HAP-1 (cell line): ENCODE data around the gene TMEM132C.

ENCODE experiments used
- DNase-seq, 2 experiments: peaks; one replicate each; pipeline ENCODE4 v3.0.0-alpha.2; 2016 to 2020; ENCODE audit warnings: low spot score in 2 of 2
- H3K27me3 ChIP-seq: fragments of 250-450 bp; sonication (Bioruptor Pico); 2 replicates; pipeline ENCODE4 v1.5.1; 2020; ENCODE audit warnings: low read depth, mild to moderate bottlenecking, moderate library complexity
- H3K36me3 ChIP-seq: fragments of 250-450 bp; sonication (Bioruptor Pico); replicated peaks from 2 replicates; pipeline ENCODE4 v1.5.1; 2020; ENCODE audit warnings: mild to moderate bottlenecking
- H3K4me1 ChIP-seq: fragments of 250-450 bp; sonication (Bioruptor Pico); 2 replicates; pipeline ENCODE4 v1.5.1; 2020; ENCODE audit warnings: mild to moderate bottlenecking
- H3K4me3 ChIP-seq: fragments of 250-450 bp; sonication (Bioruptor Pico); 2 replicates; pipeline ENCODE4 v1.5.1; 2020; ENCODE audit warnings: mild to moderate bottlenecking, moderate library complexity
- H3K9me3 ChIP-seq: fragments of 250-450 bp; sonication (Bioruptor Pico); 2 replicates; pipeline ENCODE4 v1.5.1; 2020; ENCODE audit warnings: mild to moderate bottlenecking, moderate library complexity
- in situ Hi-C: fragments of 300-500 bp; cut with MboI; formaldehyde crosslinking; loops from 3 replicates; pipeline ENCODE4 v1.14.3; 2020; ENCODE audit warnings: low sequenced_read_pairs, inconsistent platforms, mixed read lengths

Gene TMEM132C

GRCh38 chr12:128266086-128266485, 884 bp upstream of the TMEM132C start:
- no peaks in the 10 kb centered on the region for H3K36me3 ChIP-seq
- no peak for DNase-seq
- H3K4me3 ChIP-seq = no peak overlapping the region
- H3K9me3 ChIP-seq = no peaks in the 10 kb centered on the region
- H3K27me3 ChIP-seq = no peaks in the 10 kb centered on the region
- in situ Hi-C loops = no loop called here
- H3K4me1 ChIP-seq = no peaks in the 10 kb centered on the region

- no peaks in the 10 kb centered on the region for H3K4me1 ChIP-seq
- no peak overlapping the region for H3K4me3 ChIP-seq
- no peaks in the 10 kb centered on the region for H3K36me3 ChIP-seq
- H3K9me3 ChIP-seq = no peaks in the 10 kb centered on the region
- no peaks in the 10 kb centered on the region for H3K27me3 ChIP-seq
- in situ Hi-C loops = no loop called here
- DNase-seq = no peak
Measured at GRCh38 chr12:128266541-128267130, 334 bp upstream of the TMEM132C start.

GRCh38 chr12:128267651-128268378, 845 bp downstream of the TMEM132C start:
- no peak for DNase-seq
- in situ Hi-C loops = no loop called here
- no peak overlapping the region for H3K4me3 ChIP-seq
- no peaks in the 10 kb centered on the region for H3K4me1 ChIP-seq
- H3K36me3 ChIP-seq = no peaks in the 10 kb centered on the region
- H3K9me3 ChIP-seq = no peaks in the 10 kb centered on the region; the same call in 1 of the 2 replicates
- H3K27me3 ChIP-seq = no peaks in the 10 kb centered on the region

GRCh38 chr12:128268379-128268995, 1.5 kb downstream of the TMEM132C start:
- Histone ChIP-seq H3K9me3 (no peaks in the 10 kb centered on the region; the same call in 1 of the 2 replicates), H3K4me3 (no peak overlapping the region), H3K4me1 (no peaks in the 10 kb centered on the region), H3K27me3 (no peaks in the 10 kb centered on the region), H3K36me3 (no peaks in the 10 kb centered on the region)
- no peak for DNase-seq
- in situ Hi-C loops = no loop called here

- in situ Hi-C loops = no loop called here
- H3K9me3 ChIP-seq = no peaks in the 10 kb centered on the region; the same call in 1 of the 2 replicates
- no peaks in the 10 kb centered on the region for H3K4me1 ChIP-seq
- H3K27me3 ChIP-seq = no peaks in the 10 kb centered on the region
- H3K36me3 ChIP-seq = no peaks in the 10 kb centered on the region
- no peak for DNase-seq
- no peak overlapping the region for H3K4me3 ChIP-seq
Measured at GRCh38 chr12:128269181-128269591, 2.2 kb downstream of the TMEM132C start.

GRCh38 chr12:128276471-128276870, 9.5 kb downstream of the TMEM132C start:
- Histone ChIP-seq H3K9me3 (no peaks in the 10 kb centered on the region; the same call in 1 of the 2 replicates), H3K4me3 (no peak overlapping the region), H3K36me3 (no peaks in the 10 kb centered on the region), H3K27me3 (no peaks in the 10 kb centered on the region), H3K4me1 (no peaks in the 10 kb centered on the region)
- in situ Hi-C loops = no loop called here
- DNase-seq = no peak

GRCh38 chr12:128286970-128287369, 20.0 kb downstream of the TMEM132C start:
- H3K9me3 ChIP-seq = no peaks in the 10 kb centered on the region
- H3K27me3 ChIP-seq = no peaks in the 10 kb centered on the region
- no peaks in the 10 kb centered on the region for H3K36me3 ChIP-seq
- H3K4me3 ChIP-seq = no peak overlapping the region
- H3K4me1 ChIP-seq = no peaks in the 10 kb centered on the region
- DNase-seq = no peak
- in situ Hi-C loops = no loop called here

- H3K4me3 ChIP-seq = no peak overlapping the region
- no peaks in the 10 kb centered on the region for H3K9me3 ChIP-seq
- DNase-seq = no peak
- no peaks in the 10 kb centered on the region for H3K36me3 ChIP-seq
- no peaks in the 10 kb centered on the region for H3K27me3 ChIP-seq
- in situ Hi-C loops = no loop called here
- no peaks in the 10 kb centered on the region for H3K4me1 ChIP-seq
Measured at GRCh38 chr12:128288357-128288756, 21.4 kb downstream of the TMEM132C start.

GRCh38 chr12:128288896-128289295, 21.9 kb downstream of the TMEM132C start:
- DNase-seq = no peak
- Histone ChIP-seq H3K27me3 (no peaks in the 10 kb centered on the region), H3K4me1 (no peaks in the 10 kb centered on the region), H3K4me3 (no peak overlapping the region), H3K9me3 (no peaks in the 10 kb centered on the region), H3K36me3 (no peaks in the 10 kb centered on the region)
- in situ Hi-C loops = no loop called here

- DNase-seq = no peak
- H3K4me1 ChIP-seq = no peaks in the 10 kb centered on the region
- in situ Hi-C loops = no loop called here
- H3K4me3 ChIP-seq = no peak overlapping the region
- no peaks in the 10 kb centered on the region for H3K36me3 ChIP-seq
- no peaks in the 10 kb centered on the region for H3K9me3 ChIP-seq
- H3K27me3 ChIP-seq = no peaks in the 10 kb centered on the region
Measured at GRCh38 chr12:128290938-128291337, 24.0 kb downstream of the TMEM132C start.

GRCh38 chr12:128298091-128298748, 31.2 kb downstream of the TMEM132C start:
- no peak for DNase-seq
- H3K9me3 ChIP-seq = no peaks in the 10 kb centered on the region
- H3K36me3 ChIP-seq = no peaks in the 10 kb centered on the region
- H3K27me3 ChIP-seq = no peaks in the 10 kb centered on the region
- no peaks in the 10 kb centered on the region for H3K4me1 ChIP-seq
- no peak overlapping the region for H3K4me3 ChIP-seq
- in situ Hi-C loops = no loop called here

- H3K9me3 ChIP-seq = no peaks in the 10 kb centered on the region
- no peak for DNase-seq
- no peaks in the 10 kb centered on the region for H3K27me3 ChIP-seq
- no peaks in the 10 kb centered on the region for H3K4me1 ChIP-seq
- H3K4me3 ChIP-seq = no peak overlapping the region
- H3K36me3 ChIP-seq = no peaks in the 10 kb centered on the region
- in situ Hi-C loops = no loop called here
Measured at GRCh38 chr12:128305336-128305892, 38.4 kb downstream of the TMEM132C start.

GRCh38 chr12:128307791-128308190, 40.8 kb downstream of the TMEM132C start:
- Histone ChIP-seq H3K27me3 (no peaks in the 10 kb centered on the region), H3K4me1 (no peaks in the 10 kb centered on the region), H3K9me3 (no peaks in the 10 kb centered on the region), H3K36me3 (no peaks in the 10 kb centered on the region), H3K4me3 (no peak overlapping the region)
- in situ Hi-C loops = no loop called here
- DNase-seq = no peak
